HG02885 (cell line): Measurements from ENCODE around the gene DSCAML1.

Source experiments
- ATAC-seq: cut with Tn5 transposase; IDR thresholded peaks from one replicate; pipeline ENCODE4 v1.9.1; 2021; ENCODE audit warnings: mild to moderate bottlenecking; ENCODE audit not compliant: unreplicated experiment, poor library complexity

Gene DSCAML1

DNA sequence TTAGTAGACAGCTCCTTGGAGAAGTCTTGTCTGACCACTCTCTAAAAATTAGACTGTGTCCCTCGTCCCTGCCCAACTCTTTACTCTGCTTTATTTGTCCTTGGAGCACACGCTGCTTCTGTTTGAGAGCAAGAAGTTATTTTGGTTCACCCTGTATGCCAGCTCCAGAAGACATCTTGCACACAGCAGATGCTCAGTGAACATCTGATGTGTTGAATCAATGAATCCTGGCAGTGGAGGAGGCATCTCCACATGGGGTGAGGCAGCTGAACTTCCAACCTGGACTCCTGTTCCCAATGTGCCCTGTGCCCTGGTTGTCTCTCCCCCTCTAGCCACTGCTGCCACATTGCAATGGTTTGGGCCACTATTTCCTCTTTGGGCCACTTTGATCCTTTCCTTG, 255.8 kb downstream of the DSCAML1 start:
- no peak for ATAC-seq

DNA sequence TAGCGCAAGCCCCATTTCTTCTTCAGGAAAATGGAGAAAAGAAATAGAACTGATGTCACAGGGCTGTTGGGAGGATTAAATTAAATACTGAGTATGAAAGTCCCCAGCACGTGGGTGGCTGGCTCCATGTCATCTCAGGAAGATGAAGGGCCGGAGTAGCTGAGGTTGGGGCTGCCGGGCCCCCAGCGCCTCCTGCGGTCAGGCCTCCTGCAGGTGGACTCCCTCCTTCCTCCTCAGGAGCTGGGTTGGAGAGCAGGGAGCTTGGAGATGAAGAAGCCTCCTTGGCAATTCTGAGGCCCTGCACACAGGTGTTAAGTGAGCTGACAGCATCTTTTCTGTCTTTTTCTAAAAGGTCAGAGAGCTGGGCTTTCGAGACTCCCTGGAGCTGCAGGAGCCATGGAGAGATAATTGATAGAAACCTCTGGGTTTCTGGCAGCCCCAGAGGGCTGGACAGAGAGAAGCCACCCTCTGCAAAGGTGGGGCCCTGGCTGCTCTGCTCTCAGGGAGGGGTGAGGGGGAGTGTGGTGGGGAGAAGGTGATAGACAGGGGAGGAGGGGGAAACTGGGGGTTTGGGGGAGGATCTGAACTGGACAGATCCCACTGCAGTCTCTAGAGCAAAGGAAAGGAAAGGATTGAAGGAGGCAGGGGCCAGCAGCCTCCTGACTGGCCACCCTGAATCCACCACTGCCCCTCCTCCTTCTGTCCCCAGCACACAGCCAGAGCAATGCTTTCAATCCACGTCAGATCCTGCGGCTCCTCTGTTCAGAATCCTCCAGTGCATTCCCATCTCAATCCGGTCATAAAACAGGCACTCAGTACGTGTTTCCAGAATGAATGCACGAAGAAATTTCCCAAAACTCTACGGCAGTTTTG, 258.5 kb downstream of the DSCAML1 start:
- ATAC-seq, result no peak

DNA sequence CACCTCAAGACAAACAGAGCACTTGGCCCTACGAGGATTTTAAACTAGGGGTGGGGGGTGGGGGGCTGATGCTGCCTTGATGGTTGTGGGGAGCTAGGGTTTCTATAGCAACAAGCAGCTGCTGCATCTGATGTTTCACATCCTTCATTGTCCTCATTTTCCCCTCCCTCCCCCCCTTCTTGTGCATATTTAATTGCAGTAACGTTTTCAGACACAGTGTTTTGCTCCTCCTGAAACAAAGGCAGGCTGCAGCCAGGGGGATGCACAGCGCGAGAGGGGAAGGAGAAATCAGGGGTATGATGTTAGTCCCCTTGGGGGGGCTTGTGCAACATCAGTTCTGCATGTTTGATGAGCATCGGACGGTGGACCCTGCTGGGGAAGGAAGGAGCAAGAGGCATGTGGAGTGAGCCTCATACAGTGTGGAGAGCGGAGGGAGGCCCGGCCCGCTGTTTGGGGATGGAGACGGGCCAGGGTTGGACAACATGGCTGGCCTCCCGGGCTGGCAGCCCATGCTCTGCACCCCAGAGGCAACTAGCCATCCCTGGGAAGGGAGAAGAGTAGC, 261.1 kb downstream of the DSCAML1 start:
- ATAC-seq, result no peak

DNA sequence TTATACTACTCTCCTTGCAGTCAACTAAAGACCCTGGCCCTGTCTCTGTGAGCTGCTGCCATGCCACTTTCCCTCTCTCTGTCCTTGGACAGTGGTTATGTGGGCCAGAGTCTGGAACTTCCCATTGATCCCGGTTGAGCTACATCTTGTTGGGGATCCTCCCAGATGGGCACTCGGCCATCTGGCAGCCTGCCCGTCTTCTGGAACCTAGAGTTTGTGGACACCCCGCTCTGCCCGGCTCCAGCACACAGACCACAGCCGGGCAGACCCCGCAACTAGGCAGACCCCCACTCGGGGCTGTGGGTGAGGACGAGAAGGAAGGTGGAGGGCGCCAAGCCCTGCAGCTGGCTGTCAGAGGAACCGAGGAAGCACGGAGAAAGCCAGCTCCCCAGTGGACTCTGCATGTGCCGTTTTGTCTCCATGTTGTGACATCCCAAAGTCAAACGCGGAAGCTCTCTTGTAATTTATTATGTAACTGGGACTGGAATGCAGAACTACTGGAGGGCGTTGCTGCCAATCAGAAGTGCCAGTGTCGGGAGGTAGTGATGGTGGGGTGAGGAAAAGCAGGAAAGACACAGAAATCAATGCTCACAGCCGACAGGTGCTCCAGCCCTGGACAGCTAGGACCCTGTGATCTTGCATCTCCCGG, 261.7 kb downstream of the DSCAML1 start:
- no peak for ATAC-seq

- ATAC-seq, result no peak
These were observed 264.4 kb downstream of the DSCAML1 start for GRCh38 chr11:117532568-117532967.

DNA sequence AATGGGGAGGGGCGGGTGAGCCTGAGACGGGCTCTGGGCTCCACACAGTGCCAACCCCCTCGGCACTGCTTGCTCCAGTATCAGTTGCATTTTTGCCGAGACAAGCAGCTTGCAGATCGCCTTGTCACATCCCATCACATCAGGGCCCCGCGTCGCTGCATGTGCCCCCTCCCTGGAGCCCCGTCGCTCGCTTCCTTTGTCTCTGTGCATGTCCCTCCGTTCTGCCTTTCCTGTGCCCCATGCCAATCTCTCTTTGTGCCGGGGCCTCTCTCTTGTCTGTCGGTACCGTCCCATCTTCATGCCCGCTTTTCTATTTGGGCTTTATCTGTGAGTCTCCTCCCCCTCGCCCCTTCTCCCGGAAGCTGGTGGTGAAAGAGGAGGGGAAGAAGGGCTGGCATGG, 267.2 kb downstream of the DSCAML1 start:
- ATAC-seq, result no peak

DNA sequence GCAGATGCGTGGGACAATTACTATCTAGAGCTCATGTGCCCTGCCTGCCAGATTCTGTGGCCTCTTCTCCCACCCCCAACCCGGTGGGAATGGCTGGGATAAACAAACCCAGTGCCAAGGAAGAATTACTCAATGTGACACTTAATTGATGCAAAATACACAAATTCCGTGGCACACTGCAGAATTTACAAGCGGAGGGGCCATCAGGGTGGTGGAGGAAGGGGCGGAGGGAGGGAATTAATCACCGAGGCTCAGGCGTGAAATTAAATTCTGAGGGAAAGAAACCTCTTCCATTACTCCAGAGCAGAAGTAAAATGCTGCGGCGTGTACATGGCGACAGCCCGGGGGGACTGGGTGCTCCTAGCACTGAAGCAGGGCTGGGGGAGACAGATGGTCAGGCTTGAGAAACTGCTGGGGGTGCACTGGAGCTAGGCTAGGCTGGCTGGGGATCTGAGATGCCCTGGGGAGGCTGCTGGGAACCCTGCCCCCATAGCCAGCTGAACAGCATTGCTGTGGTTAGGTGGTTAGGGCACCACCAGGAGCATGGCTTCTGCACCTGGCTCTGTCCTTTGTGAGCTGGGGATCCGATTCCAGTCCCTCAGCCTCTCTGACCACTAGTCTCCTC, 268.8 kb downstream of the DSCAML1 start:
- no peak for ATAC-seq

GRCh38 chr11:117527271-117527670, 269.7 kb downstream of the DSCAML1 start:
- ATAC-seq, result no peak

- no peak for ATAC-seq
These were observed 271.0 kb downstream of the DSCAML1 start for GRCh38 chr11:117525866-117526542.

DNA sequence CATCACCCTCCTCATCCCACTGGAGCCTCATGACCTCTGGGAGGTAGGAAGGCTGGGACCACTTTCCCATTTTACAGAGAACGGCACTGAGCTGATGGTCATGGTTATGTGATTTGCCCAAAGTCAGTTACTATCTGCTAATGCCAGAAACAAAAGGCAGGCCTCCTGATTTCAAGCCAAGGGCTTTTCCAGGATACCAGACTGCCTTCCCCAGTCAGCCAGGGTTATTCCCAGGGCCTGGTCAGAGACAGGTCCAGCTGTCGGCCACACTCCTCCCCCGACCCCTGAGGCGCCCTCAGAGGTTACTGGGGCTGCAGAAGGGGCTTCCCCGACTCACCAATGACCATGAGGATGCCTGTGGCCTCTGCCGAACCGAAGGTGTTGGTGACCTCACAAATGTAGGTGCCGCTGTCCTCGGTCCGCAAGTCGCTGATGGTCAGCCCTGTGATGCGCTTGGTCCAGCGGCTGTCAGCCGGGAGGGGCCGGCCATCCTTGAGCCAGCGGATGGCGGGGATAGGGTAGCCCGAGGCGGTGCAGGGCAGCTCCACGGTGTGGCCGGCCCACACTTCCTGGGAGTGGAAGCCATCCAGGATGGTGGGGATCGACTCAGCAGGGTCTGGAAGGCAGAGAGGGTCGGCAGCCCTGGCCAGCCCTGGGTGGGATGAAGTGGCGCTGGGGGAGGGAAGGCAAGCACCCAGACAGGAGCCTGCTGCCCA, 272.4 kb downstream of the DSCAML1 start:
- no peak for ATAC-seq

DNA sequence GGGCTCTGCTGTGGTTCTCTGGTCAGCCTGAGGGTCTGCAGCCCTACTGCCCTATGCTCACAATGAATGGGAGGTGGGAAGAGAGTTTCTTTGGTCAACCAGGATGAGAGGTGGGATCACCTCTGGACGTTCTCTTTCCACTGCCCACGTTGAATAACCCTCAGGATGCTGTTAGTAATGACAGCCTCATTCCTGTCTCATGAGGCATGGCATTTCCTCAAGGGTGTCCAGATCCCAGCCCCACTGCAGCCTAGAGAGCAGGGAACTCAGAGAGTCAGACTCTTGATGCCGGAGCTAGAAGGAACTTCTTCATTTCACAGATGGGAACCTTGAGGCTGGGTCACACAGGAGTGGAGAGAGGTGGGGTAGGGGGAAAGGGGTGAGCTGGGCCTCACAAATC, 273.3 kb downstream of the DSCAML1 start:
- no peak for ATAC-seq

DNA sequence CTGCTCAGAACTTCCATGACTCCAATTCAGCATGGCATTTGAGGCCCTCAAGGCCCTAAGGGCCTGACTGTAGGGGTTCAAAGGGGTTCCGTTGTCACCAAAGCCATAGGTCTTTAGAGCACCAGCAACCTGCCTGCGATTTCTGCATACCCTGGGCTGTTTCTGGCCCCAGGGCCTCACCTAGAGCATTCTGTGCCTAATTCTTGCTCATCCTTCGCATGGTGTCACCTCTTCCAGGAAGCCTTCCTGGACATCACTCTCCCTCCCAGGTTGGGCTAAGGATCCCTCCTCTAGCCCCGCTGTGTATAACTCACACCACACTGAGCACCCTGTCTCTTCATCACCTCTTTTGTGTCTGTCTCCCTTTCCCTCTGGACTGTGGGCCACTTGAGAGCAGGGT, 275.0 kb downstream of the DSCAML1 start:
- ATAC-seq, result no peak

DNA sequence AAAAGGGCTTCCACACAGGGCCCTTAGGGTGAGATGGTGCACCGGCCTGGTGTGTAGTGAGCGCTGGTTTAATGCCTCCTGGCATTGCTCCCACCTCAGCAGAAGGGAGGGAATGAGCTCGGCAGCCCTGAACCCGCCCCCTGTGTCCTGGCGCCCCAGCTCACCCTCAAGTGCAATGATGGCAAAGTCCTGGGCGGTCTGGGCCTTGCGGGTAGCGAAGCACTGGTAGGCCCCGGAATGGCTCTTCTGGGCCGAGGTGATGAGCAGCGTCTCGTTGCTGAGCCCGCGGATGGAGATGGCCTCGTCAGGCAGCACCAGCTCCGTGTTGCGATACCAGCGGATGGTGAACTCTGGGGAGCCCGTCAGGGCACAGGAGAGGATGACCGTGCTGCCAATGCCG, 276.1 kb downstream of the DSCAML1 start:
- no peak for ATAC-seq

GRCh38 chr11:117520201-117520600, 276.8 kb downstream of the DSCAML1 start:
- no peak for ATAC-seq

DNA sequence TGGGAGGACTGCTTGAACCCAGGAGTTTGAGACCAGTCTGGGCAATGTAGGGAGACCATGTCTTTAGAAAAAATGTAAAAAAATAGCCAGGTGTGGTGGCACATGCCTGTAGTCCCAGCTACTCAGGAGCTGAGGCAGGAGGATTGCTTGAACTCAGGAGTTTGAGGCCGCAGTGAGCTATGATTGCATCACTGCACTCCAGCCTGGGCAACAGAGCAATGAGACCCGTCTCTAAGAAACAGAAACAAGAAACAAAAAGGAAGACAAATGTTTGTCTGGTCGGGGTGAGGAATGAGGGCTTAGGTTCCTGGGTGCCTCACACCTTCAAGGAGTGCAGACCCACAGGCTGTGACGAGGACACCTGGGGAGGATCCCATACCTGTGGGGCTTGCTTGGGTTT, 277.4 kb downstream of the DSCAML1 start:
- ATAC-seq, result no peak

GRCh38 chr11:117519170-117519569, 277.8 kb downstream of the DSCAML1 start:
- no peak for ATAC-seq

GRCh38 chr11:117518455-117518854, 278.6 kb downstream of the DSCAML1 start:
- no peak for ATAC-seq

- ATAC-seq, result no peak
These were observed 279.9 kb downstream of the DSCAML1 start for GRCh38 chr11:117517097-117517496.

DNA sequence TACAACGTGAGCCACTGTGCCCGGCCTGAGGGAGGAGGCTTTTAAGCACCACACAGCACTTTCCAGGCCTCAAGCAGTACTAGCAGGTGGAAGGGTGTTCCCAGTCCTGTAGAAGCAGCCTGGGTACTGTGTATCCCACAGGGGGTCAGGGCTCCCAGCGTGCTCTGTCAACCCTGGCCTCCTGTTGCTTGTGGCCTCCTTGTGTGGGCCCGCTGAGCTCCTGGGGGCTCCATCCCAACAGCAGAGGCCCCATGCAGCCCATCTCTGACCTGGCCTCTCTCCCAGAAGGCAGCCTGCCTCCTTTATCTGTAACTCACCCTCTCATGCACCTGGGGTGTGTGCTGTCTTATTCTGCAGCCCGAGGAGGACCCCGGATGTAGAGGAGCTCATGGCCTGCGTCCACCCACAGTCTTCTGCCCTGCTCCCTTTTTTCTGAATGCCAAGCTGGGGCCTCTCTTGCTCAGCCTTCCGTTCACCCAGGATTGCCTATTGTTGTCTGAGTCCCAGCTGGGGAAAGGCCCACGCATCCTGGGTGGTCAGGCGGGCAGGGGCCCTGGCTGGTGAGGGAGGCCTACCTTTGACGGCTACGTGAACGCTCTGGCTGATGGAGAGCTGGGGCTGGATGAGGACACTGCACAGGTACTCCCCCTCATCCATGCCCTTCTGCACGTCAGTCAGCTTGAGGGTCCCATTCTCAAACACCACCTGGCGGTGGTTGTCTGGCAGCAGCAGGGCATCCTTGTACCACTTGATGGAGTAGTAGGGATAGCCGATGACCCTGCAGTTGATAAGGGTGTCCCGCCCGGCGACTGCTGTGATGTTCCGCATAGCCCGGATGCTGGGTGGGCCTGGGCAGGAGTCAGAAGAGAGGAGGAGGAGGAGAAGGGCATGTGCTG, 280.9 kb downstream of the DSCAML1 start:
- no peak for ATAC-seq
